Muscle layer of duodenum (tissue), 2 donors: ENCODE measurements around the gene HBB.

ENCODE experiments used
- H3K27ac ChIP-seq: one replicate; pipeline ENCODE4 v1.7.0; 2013; ENCODE audit warnings: mild to moderate bottlenecking, low read length
- H3K27me3 ChIP-seq: one replicate; pipeline ENCODE4 v1.7.0; 2013; ENCODE audit warnings: low read depth, mild to moderate bottlenecking, control low read depth, low read length
- H3K36me3 ChIP-seq, 2 donors: one replicate each; pipeline ENCODE4 v1.7.0; 2013; ENCODE audit warnings: low read length in 2 of 2, control low read depth in 1 of 2, mild to moderate bottlenecking in 1 of 2; ENCODE audit not compliant: insufficient read depth in 2 of 2, control insufficient read depth in 1 of 2
- H3K4me1 ChIP-seq, 2 donors: one replicate each; pipeline ENCODE4 v1.7.0; 2013; ENCODE audit warnings: low read length in 2 of 2, mild to moderate bottlenecking in 2 of 2, control low read depth in 1 of 2, moderate library complexity in 1 of 2; ENCODE audit not compliant: insufficient read depth in 2 of 2, control insufficient read depth in 1 of 2
- H3K4me3 ChIP-seq, 2 donors: one replicate each; pipeline ENCODE4 v1.7.0; 2013; ENCODE audit warnings: low read length in 2 of 2, low read depth in 1 of 2, mild to moderate bottlenecking in 1 of 2
- H3K9me3 ChIP-seq, 2 donors: one replicate each; pipeline ENCODE4 v1.7.0; 2013; ENCODE audit warnings: low read length in 2 of 2, control low read depth in 1 of 2, mild to moderate bottlenecking in 1 of 2; ENCODE audit not compliant: control insufficient read depth in 1 of 2
- donor health status: healthy.

Gene HBB

DNA sequence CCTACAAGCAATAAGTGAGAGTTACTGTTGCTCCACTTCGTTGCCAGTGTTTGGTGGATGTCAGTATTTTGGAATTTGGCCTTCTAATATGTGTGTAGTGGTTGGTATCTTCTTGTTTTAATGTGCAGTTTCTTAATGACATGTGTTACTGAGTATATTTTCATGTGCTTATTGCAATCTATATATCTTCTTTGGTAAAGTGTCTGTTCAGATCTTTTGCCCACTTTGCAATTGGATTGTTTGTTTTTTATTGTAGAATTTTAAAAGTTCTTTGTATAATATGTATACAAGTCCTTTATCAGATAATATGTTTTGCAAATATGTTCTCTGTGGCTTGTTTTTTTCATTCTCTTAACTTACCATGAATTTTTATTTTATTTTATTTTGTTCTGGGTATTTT is 34.1 kb downstream of the HBB start:
- H3K27me3 ChIP-seq: no peaks in the 10 kb centered on the region
- H3K36me3 ChIP-seq: no peaks in the 10 kb centered on the region
- H3K9me3 ChIP-seq: peaks cover 0 to 4% of the 10 kb centered on the region in 2 donors
- H3K4me1 ChIP-seq: no peaks in the 10 kb centered on the region
- no peak overlapping the region for H3K4me3 ChIP-seq
- no peak overlapping the region for H3K27ac ChIP-seq

DNA sequence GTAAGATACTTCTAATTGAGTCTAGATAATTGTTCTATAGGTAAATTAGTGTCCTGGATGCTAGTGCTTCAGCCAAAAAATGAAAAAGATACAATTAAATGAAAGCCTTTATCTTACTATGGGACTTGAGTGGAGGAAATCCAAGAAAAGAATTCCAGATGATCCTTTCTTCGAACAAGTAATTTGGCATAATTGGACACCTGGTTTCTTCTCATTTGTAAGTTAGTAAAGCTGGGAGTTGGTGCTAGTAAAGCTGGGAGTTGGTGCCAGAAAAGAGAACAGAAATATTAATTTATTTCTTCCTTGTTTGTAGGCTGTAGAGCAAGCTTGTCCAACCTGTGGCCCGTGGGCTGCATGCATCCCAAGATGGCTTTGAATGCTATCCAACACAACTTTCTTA is 38.7 kb downstream of the HBB start:
- Histone ChIP-seq H3K4me3 (no peak overlapping the region), H3K4me1 (no peaks in the 10 kb centered on the region), H3K9me3 (peaks cover 0 to 4% of the 10 kb centered on the region in 2 donors), H3K27ac (no peak overlapping the region), H3K27me3 (no peaks in the 10 kb centered on the region), H3K36me3 (no peaks in the 10 kb centered on the region)

GRCh38 chr11:5178046-5178837 is 48.6 kb downstream of the HBB start:
- H3K36me3 ChIP-seq: no peaks in the 10 kb centered on the region
- no peak overlapping the region for H3K4me3 ChIP-seq
- no peak overlapping the region for H3K27ac ChIP-seq
- H3K9me3 ChIP-seq: no peaks in the 10 kb centered on the region
- no peaks in the 10 kb centered on the region for H3K4me1 ChIP-seq
- H3K27me3 ChIP-seq: no peaks in the 10 kb centered on the region
